LoVo (cell line): Measurements from ENCODE around the gene PVRIG.
"Not testable (repeated sequence)": the region's sequence is repeated elsewhere in the genome, so short reads cannot be mapped to it uniquely, and the experiment has no call there.

Experiments
- DNase-seq: peaks from one replicate; pipeline ENCODE4 v3.0.0-alpha.2; 2016; ENCODE audit warnings: low spot score

PVRIG gene

DNA sequence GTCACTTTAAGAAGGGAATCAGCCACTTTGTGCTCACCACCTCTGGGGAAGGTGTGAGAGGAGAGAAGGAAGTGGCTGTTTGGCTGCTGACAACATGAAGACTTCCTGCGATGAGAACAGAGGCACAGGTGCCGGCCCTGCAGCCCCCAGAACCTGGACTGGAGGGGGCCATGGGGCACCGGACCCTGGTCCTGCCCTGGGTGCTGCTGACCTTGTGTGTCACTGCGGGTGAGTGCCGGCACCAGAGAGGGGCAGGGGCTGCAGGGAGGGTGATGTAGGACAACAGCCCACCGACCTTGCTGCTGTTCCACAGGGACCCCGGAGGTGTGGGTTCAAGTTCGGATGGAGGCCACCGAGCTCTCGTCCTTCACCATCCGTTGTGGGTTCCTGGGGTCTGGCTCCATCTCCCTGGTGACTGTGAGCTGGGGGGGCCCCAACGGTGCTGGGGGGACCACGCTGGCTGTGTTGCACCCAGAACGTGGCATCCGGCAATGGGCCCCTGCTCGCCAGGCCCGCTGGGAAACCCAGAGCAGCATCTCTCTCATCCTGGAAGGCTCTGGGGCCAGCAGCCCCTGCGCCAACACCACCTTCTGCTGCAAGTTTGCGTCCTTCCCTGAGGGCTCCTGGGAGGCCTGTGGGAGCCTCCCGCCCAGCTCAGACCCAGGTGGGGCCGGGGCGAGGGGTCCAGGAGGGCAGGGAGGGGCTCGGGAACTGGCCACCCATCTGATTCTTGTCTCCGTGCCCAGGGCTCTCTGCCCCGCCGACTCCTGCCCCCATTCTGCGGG, at the start of gene PVRIG:
TSS of gene PVRIG (plus strand) at position 149 of the 785 bp plus-strand sequence. CDS start at position 171, 22 bp downstream.
- not testable (repeated sequence) for DNase-seq

DNA sequence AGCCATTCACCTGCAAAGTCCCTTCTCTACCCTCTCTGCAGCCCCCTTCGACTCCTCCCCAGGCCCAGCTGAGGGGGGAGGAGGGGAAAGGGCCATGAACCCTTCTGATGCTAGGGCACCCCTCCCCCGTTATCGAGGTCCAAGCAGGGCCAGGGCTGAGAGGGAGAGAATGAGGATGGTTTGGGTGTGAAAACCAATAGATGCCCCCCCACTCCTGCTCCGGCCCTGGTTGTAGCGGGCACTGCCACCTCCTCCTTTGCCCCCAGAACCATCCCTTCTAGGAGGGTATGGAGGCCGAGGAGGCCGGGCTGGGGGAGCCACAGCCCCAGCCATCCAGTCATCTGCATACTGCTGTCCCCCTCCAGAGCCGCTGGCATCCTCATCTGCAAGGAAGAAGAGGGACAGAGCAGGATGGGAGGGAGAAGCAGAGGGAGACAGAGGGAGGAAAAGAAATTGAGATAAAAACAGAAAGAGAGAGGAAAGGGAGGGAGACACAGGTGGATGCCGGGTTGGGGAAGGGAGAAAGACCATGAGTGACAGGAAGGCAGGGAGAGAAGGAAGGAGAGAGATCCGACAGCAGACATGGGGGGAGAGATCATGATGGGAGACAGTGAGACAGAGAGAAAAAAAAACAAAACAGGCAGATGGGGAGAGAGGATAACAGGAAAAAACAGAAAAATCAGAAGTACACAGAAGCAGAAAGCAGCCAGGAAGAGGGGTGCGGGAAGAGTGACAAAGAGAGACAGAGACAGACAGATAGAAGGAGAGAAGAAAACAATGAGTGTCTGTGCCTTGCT, 49.5 kb upstream of the PVRIG start:
- DNase-seq, result no peak

- no peak for DNase-seq
Measured at GRCh38 chr7:100171087-100171681, 48.6 kb upstream of the PVRIG start.

DNA sequence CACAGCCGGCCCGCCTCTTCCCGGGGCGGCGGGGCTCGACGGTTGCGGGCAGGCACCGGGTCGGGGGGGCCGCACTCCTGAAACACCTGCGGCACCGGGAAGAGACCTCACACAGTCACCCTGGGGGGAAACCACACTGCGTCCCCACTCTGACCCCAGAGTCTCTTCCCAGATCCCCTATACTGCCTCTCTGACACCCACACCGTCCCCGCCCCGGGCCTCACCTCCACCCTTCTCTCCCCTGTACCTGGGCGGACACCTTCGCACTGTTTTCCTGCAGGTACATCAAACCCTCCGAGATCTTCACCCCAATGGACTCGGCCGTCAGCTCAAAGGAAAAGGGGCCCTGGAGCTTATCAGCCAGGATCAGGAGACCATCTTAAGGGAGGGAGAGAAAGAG, 47.9 kb upstream of the PVRIG start:
- DNase-seq, result no peak

DNA sequence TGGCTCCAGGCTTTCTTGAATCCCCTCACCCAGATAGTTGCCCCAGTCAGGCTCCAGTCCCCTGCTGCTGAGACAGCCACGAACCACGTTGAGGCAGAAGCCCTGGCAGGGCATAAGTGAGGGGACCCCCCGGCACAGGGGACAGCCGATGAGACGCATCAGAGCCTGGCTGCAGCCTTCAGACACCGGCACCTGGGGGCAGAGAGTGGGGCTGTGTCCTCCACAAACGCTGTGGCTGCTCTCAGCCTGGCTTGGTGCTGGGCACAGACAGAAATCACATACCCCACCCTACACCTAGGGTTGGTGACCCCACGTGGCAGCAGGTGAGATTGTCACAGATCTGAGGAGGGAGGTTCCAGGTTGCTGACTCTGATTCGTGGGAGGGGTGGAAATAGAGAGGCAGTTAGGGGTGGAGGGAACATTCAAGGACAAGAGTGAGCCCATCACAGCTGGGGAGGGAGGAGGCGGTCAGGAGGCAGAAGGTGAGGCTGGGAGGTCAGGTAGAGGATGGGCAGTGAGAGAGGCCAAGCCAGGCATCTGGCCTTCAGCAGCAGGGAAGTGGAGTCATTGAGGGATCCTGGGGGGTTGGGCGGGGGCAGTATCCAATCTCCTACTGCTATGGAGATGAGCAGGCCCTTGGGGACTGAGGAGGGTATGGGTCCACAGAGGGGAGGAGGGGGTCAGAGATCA, 45.8 kb upstream of the PVRIG start:
- no peak for DNase-seq

DNA sequence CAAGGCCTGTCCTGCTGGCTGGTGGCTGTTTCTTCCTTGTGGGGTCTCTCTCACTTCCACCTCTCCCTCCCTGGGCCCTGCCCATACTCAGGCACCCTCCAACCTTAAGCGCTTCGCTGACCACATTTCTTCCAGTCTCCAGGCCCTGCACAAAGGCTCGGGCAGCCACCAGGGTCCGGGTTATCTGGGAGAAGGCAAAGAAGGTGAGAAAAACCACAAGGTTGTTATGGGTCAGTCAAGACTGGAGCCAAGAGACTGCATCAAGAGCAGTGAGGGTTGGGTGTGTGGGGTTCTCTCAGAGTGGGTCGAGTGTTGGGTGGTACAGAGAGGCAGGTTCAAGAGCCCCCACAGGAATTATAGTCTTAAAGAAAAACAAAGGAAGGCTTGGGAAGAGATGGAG, 45.2 kb upstream of the PVRIG start:
- DNase-seq, result no peak

GRCh38 chr7:100175296-100175935, 44.3 kb upstream of the PVRIG start:
- no peak for DNase-seq

DNA sequence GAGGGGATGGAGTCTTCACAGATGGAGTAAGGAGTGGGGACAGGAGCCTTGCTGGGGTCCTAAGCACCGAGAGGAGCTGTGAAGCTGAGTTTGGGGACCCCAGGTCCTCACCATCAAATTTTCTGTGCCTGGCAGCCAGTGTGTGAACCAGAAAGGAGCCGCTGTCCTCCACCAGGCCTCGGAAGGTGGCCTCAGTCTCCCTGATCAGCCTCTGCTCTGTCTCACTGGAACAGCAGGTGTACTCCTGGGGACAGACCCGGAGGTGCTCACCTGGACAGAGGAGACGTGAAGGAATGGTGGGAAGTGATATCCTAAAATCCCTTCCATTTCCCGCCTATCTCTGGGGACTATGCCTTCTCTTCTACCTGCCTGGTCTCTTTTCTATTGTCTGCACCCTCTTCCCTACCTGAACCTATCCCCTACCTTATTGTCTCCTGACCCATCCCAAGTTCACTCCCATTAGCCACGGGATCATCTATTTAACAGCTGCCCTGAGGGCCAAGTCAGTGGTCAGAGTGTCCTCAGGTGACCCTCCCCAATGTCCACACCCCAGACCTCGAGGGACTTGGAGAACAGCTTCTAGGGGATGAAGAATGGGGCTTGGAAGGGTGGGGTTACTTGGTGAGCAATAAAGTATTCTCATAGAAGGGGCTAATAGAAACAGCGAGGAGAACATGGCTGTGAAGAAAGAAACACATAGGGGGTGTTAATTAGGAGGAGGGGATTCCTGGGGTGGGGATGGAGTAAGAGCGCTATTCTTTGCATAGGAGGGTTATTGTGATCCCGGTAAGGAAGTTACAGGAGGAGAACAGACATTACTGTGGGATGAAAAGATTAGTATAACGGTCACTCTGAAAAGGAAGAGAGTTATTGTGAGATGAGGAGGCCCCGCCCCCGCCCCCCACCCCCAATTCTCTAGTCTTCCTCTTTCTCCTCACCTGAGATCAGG, 43.4 kb upstream of the PVRIG start:
- no peak for DNase-seq

DNA sequence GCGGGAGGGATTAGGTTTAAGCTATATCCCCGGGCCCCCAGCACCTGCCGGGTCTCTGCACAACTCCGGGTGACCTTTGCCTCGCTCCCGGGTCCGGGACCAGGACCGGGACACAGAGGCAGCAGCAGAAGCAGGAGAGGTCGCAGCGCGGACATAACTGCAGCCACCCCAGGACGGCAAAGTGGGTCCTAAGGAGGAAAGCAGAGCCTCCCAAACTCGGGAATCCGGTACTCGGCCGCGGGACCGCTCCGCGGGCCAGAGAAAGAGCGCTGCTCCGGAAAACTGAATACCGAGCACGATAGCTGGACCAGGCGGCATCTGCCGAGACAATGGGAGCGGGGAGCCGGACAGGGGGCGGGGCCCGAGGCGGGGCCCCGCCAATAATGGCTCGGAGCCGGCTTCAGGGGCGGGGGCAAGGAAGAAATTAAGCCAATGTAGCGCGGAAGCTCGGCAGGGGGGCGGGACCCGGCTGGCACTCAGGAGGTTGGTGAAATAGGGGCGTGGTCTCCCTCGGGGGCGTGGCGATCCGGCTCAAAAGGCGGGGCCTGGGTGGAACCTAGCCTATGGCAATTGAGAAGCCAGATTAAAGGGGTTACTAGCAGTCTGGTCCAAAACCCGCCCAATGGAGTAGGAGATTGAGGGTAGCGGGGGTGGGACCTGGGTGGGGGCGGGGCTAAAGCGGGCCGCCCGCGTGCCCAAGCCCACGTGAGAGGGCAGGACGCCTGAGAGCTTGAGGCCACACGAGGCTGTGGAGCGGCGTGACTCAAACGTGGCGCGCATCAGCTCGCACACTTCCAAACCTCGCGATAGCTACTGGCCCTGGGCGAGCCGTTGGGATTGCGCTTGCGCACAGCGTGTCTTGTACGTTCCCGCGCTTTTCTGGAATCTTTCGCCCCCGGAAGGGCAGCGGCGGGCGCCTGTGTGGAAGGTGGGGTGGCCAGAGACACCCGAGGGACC, 42.4 kb upstream of the PVRIG start, which contains the start of the genes GPC2 and STAG3:
TSS of gene GPC2 (minus strand) at position 337 of the 957 bp plus-strand sequence. CDS start at position 155, 182 bp downstream.
TSS of gene STAG3 (plus strand) at position 874 of the 957 bp plus-strand sequence. CDS start 2,639 bp downstream, outside the sequence.
- DNase-seq, result peak; percentile 99

DNA sequence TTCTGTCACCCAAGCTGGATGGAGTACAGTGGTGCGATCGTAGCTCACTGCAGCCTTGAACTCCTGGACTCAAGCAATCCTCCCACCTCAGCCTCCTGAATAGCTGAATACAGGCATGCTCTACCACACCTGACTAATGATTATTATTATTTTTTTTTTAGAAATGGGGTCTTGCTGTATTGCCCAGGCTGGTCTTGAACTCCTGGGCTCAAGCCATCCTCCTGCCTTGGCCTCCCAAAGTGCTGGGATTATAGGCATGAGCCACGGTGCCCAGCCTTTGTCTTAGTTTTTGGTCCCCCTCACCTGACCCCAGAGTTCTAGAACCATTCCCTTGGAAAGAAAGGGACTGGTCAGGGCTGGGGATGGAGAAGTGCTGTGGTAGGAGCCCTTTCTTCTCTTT, 39.7 kb upstream of the PVRIG start:
- DNase-seq, result not testable (repeated sequence)

GRCh38 chr7:100182616-100183015, 37.1 kb upstream of the PVRIG start:
- not testable (repeated sequence) for DNase-seq

- not testable (repeated sequence) for DNase-seq
Measured at GRCh38 chr7:100183090-100183489, 36.7 kb upstream of the PVRIG start.

GRCh38 chr7:100185726-100186125, 34.0 kb upstream of the PVRIG start:
- no peak for DNase-seq

DNA sequence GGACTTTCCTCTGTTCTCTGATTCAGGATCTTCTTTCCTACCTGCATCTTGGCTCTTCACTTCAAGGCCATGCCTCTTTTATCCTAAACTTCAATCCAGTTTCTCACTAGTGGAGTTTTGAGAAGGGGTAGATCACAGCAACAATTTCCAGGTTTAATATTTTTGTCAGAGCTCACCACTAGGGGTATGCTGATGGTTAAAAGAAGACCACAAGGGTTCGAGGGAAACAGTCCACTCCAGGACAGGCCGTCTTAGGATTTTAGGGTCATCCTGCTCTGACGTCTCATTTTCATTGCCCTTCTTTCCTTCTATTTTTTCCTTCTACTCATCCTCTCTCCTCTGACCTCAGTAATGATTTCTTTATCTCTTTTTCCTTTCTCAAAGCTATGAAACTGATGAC, 30.7 kb upstream of the PVRIG start:
- no peak for DNase-seq

- peak; percentile 29 for DNase-seq
Measured at GRCh38 chr7:100190048-100190711, 29.6 kb upstream of the PVRIG start.

GRCh38 chr7:100191775-100192174, 28.0 kb upstream of the PVRIG start:
- no peak for DNase-seq

- not testable (repeated sequence) for DNase-seq
Measured at GRCh38 chr7:100192281-100192862, 27.4 kb upstream of the PVRIG start.

- DNase-seq, result no peak
Measured at GRCh38 chr7:100192969-100193368, 26.8 kb upstream of the PVRIG start.
